ENCODE data around the gene LAMA2. TPM values are rescaled to one million over a fixed set of nuclear protein-coding genes. Genes with fewer than 3 reads are reported as not detected.

LAMA2 gene
- total and polyA plus RNA-seq, 2 experiments from 2014 or later: 11.1 to 57.5 TPM

DNA sequence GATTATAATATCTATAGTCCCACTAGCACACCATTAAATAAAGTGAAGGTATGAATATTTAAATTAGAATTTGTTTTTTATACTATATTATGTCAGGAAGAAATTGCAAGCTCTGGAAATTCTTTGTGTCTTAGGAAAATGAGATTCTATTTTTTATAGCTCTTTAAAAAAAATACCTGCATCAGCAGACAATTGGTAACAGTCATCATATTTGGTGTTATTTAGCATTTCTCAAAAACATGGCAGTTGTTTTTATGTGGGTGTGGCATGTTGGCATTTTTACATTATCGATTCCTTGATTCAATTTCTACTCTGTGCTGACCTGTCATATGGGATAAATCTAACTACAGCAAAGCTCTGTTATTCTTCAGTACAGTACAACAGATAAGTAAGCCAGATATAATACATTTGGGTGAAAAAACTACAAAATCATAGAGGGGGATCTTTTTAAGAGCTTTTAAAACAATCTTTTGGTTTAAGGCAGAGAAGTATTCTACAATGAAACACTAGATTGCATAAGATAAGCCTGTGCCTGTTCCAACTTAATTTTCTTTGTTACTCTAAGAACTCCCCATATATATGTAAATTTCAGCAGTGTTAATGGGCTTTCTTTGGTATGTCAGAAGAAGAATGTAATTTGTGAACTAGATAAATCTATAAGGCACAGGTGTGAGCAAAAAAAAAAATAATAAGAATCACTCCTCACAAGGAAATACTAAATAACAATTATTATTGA, 71.5 kb downstream of the LAMA2 start:
- TF ChIP-seq EZH2phosphoT487 (IDR thresholded peaks at IDR 0.05; ENCODE audit: low read depth, severe bottlenecking, unreplicated experiment) (no peak), EZH2 (IDR thresholded peaks at IDR 0.05; ENCODE audit: borderline replicate concordance) (no peak)
- TF ChIP-seq, protein P1, sequence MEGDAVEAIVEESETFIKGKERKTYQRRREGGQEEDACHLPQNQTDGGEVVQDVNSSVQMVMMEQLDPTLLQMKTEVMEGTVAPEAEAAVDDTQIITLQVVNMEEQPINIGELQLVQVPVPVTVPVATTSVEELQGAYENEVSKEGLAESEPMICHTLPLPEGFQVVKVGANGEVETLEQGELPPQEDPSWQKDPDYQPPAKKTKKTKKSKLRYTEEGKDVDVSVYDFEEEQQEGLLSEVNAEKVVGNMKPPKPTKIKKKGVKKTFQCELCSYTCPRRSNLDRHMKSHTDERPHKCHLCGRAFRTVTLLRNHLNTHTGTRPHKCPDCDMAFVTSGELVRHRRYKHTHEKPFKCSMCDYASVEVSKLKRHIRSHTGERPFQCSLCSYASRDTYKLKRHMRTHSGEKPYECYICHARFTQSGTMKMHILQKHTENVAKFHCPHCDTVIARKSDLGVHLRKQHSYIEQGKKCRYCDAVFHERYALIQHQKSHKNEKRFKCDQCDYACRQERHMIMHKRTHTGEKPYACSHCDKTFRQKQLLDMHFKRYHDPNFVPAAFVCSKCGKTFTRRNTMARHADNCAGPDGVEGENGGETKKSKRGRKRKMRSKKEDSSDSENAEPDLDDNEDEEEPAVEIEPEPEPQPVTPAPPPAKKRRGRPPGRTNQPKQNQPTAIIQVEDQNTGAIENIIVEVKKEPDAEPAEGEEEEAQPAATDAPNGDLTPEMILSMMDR (IDR thresholded peaks at IDR 0.05; ENCODE audit: poor library complexity): no peak
- no peak for DNase-seq (ENCODE audit: low spot score)
- Histone ChIP-seq H3K27me3 (no peaks in the 10 kb centered on the region), H2AFZ (no peak overlapping the region), H3K9me3 (ENCODE audit: low read depth) (no peaks in the 10 kb centered on the region), H3K79me2 (no peaks in the 10 kb centered on the region), H3K4me2 (no peak overlapping the region), H3K4me3 (no peak overlapping the region), H3K36me3 (replicated peaks; ENCODE audit: insufficient read depth, low read depth) (no peaks in the 10 kb centered on the region), H4K20me1 (ENCODE audit: insufficient read depth, poor library complexity, severe bottlenecking) (no peaks in the 10 kb centered on the region), H3K9me2 (replicated peaks; ENCODE audit: insufficient read depth) (no peaks in the 10 kb centered on the region), H3K4me1 (ENCODE audit: insufficient read depth) (no peaks in the 10 kb centered on the region), H3K27ac (no peak overlapping the region)
- WGBS (ENCODE audit: low lambda C conversion rate, missing lambda C conversion rate): 89% methylated on average over 1 of the region's 1 CpG

- DNase-seq (ENCODE audit: low spot score): no peak
- Histone ChIP-seq H3K4me3 (no peak overlapping the region), H3K36me3 (replicated peaks; ENCODE audit: insufficient read depth, low read depth) (no peaks in the 10 kb centered on the region), H3K4me2 (no peak overlapping the region), H3K27ac (no peak overlapping the region), H3K27me3 (no peaks in the 10 kb centered on the region), H3K9me3 (ENCODE audit: low read depth) (no peaks in the 10 kb centered on the region), H2AFZ (no peak overlapping the region), H3K9me2 (replicated peaks; ENCODE audit: insufficient read depth) (no peaks in the 10 kb centered on the region), H3K79me2 (no peaks in the 10 kb centered on the region), H4K20me1 (ENCODE audit: insufficient read depth, poor library complexity, severe bottlenecking) (no peaks in the 10 kb centered on the region), H3K4me1 (ENCODE audit: insufficient read depth) (no peaks in the 10 kb centered on the region)
- 66% methylated on average over 2 of the region's 2 CpGs for WGBS (ENCODE audit: low lambda C conversion rate, missing lambda C conversion rate)
- TF ChIP-seq, protein P1 (IDR thresholded peaks at IDR 0.05; ENCODE audit: poor library complexity): no peak
- TF ChIP-seq EZH2 (IDR thresholded peaks at IDR 0.05; ENCODE audit: borderline replicate concordance) (no peak), EZH2phosphoT487 (IDR thresholded peaks at IDR 0.05; ENCODE audit: low read depth, severe bottlenecking, unreplicated experiment) (no peak)
Measured at GRCh38 chr6:128963561-128963960, 80.6 kb downstream of the LAMA2 start.

DNA sequence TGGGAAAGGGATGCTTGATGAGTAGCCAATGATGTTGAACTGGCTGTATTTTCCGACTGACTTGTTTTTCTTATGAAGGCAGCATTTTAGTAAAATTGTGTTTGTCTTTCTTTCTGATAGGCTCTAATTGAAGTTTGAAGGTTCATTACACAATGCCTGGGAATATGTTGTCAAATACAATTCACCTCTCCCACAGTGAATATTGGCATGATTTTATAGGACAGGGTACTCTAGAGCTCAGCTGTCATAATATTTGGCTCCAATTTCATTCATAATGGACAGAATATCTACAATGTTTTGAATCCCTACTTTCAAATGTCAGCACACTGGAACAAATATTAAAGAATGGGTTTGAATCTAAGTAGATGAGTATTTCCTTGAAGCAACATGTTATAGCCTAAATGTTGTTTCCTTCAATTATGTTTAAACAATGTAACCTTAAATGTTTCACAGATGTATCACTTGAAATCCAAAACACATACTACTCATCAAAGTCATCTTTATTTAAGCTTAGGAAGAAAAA, 81.4 kb downstream of the LAMA2 start:
- WGBS (ENCODE audit: low lambda C conversion rate, missing lambda C conversion rate): 96% methylated on average over 1 of the region's 1 CpG
- Histone ChIP-seq H4K20me1 (ENCODE audit: insufficient read depth, poor library complexity, severe bottlenecking) (no peaks in the 10 kb centered on the region), H3K27ac (no peak overlapping the region), H3K27me3 (no peaks in the 10 kb centered on the region), H3K9me2 (replicated peaks; ENCODE audit: insufficient read depth) (no peaks in the 10 kb centered on the region), H3K36me3 (replicated peaks; ENCODE audit: insufficient read depth, low read depth) (no peaks in the 10 kb centered on the region), H3K4me1 (ENCODE audit: insufficient read depth) (no peaks in the 10 kb centered on the region), H3K4me2 (no peak overlapping the region), H3K9me3 (ENCODE audit: low read depth) (no peaks in the 10 kb centered on the region), H3K4me3 (no peak overlapping the region), H3K79me2 (no peaks in the 10 kb centered on the region), H2AFZ (no peak overlapping the region)
- DNase-seq (ENCODE audit: low spot score): no peak
- TF ChIP-seq EZH2 (IDR thresholded peaks at IDR 0.05; ENCODE audit: borderline replicate concordance) (no peak), EZH2phosphoT487 (IDR thresholded peaks at IDR 0.05; ENCODE audit: low read depth, severe bottlenecking, unreplicated experiment) (no peak)
- TF ChIP-seq, protein P1 (IDR thresholded peaks at IDR 0.05; ENCODE audit: poor library complexity): no peak
